Fibroblast of the aortic adventitia (primary cell): Measurements from ENCODE around the gene FERMT1. TPM values are rescaled to one million over a fixed set of nuclear protein-coding genes. Genes with fewer than 3 reads are reported as not detected.
A peak's percentile ranks its signal among the peaks of the same experiment; 100 is the strongest.
"Not testable (repeated sequence)": the region's sequence is repeated elsewhere in the genome, so short reads cannot be mapped to it uniquely, and the experiment has no call there.

Experiments used
- DNase-seq: peaks from one replicate; pipeline ENCODE4 v3.0.0-alpha.2; 2010; ENCODE audit warnings: low read depth
- H3K4me3 ChIP-seq: 2 replicates; pipeline ENCODE4 v1.5.1; 2011; ENCODE audit warnings: low read depth, mild to moderate bottlenecking, control low read depth, low read length, moderate library complexity
- total RNA-seq: library from RNA; depleted of rRNA; stranded (reverse); fragments of >200 nt; gene quantifications from 2 replicates; pipeline ENCODE4 v1.2.3, GENCODE V29; 2012; ENCODE audit warnings: low replicate concordance
- TF ChIP-seq, protein P1 (sequence below): IDR thresholded peaks from 2 replicates; pipeline ENCODE4 v1.5.1; 2011; ENCODE audit warnings: mild to moderate bottlenecking, low read length, control low read depth, inconsistent platforms; ENCODE audit not compliant: insufficient read depth

Gene FERMT1
- total RNA-seq, 1 donor = 8.8 TPM

DNA sequence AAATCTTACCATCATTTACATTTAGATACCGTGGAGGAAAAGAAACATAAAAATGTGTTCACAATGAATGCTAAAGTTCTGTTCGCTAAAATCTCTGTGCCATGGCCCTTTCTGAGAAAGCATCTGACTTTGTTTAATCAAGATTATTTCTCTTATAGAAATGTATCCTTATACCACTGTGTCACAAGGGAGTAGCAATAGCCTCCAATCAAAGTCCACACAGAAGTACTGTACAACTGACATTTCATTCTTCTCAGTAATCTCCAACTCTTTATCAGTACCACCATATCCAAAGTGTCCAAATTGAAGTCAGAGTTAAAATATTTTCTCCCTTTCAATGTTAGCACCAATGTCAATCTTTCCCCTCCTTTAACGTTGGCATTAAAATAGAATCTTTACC lies 6.1 kb downstream of the FERMT1 start:
- no peak for DNase-seq
- TF ChIP-seq, protein P1, sequence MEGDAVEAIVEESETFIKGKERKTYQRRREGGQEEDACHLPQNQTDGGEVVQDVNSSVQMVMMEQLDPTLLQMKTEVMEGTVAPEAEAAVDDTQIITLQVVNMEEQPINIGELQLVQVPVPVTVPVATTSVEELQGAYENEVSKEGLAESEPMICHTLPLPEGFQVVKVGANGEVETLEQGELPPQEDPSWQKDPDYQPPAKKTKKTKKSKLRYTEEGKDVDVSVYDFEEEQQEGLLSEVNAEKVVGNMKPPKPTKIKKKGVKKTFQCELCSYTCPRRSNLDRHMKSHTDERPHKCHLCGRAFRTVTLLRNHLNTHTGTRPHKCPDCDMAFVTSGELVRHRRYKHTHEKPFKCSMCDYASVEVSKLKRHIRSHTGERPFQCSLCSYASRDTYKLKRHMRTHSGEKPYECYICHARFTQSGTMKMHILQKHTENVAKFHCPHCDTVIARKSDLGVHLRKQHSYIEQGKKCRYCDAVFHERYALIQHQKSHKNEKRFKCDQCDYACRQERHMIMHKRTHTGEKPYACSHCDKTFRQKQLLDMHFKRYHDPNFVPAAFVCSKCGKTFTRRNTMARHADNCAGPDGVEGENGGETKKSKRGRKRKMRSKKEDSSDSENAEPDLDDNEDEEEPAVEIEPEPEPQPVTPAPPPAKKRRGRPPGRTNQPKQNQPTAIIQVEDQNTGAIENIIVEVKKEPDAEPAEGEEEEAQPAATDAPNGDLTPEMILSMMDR = no peak
- H3K4me3 ChIP-seq = no peak overlapping the region

DNA sequence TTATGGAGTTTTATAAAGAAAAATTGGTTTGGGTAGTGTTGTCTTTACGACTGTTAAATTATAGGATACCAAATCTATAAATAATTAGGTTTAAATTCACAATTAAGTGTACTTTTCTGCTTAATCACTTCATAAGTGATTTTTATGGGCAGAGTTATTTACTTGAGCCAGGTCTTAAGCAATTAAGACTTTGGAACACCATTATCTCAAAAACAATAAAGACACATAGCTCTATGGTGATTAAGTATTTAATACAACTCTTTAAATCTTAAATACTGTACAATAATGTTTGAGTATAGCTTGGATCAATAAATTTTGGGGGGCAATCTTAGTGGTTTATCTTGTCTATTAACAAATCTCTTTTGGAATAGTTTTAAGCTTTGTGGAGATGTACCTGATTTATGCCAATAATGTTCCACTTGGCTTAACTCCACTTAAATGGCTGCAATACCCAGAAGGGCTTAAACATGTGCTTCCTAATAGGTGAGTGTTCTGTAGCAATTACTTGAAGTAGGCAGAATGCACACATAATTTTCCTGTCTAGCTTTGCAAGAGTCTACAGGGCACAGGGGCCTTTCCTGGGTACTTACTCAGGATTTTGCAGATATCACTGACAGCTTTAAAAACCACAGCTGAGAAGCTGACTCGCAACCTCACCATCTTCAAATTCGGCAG lies 7.5 kb downstream of the FERMT1 start:
- DNase-seq = no peak
- no peak overlapping the region for H3K4me3 ChIP-seq
- TF ChIP-seq, protein P1 = no peak

DNA sequence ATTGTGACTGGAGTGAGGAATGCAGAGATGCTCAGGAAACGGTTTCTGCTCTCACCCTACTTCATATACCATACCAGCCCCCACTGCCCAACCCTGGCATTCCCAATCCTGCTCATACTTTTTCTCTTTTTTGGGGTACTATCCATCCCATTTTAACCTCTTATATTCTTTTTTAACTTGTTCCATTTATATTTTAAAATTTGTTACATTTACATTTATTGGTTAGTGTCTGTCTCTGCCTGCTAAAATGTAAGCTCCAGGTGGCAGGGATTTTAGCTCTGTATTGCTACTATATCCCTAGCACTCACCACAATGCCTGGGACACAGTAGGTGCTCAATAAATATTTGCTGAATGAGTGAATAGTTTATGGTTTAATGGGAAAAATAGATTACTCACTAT lies 8.1 kb downstream of the FERMT1 start:
- DNase-seq = no peak
- TF ChIP-seq, protein P1 = no peak
- no peak overlapping the region for H3K4me3 ChIP-seq

DNA sequence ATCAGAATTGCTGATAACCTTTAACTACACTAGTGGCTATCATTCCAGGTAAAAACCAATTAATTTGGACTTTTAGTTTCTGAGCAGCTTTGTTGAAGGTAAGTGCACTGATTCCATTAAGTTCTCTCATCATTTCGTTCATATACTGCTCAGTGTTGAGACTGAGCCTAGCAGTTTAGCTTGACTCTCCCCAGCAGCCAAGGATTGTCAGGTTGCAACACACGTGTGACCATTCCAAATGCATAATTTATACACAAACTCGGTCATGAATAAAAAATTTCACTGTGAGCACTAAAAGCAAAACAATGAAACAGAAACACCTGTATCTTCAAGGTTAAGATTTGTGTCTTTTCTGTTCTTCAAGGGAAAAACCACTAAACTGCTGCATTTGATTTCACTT lies 8.9 kb downstream of the FERMT1 start:
- H3K4me3 ChIP-seq = no peak overlapping the region
- DNase-seq = no peak
- TF ChIP-seq, protein P1 = no peak

DNA sequence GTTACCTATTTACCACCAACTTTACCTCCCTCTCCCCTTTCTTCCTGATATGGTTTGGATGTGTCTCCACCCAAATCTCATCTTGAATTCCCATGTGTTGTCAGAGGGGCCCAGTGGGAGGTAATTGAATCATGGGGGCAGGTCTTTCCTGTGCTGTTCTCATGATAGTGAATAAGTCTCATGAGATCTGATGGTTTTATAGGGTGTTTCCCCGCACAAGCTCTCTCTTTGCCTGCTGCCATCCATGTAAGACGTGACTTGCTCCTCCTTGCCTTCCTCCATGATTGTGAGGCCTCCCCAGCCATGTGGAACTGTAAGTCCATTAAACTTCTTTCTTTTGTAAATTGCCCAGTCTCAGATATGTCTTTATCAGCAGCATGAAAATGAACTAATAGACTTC lies 9.9 kb downstream of the FERMT1 start:
- H3K4me3 ChIP-seq, DNase-seq: not testable (repeated sequence)

DNA sequence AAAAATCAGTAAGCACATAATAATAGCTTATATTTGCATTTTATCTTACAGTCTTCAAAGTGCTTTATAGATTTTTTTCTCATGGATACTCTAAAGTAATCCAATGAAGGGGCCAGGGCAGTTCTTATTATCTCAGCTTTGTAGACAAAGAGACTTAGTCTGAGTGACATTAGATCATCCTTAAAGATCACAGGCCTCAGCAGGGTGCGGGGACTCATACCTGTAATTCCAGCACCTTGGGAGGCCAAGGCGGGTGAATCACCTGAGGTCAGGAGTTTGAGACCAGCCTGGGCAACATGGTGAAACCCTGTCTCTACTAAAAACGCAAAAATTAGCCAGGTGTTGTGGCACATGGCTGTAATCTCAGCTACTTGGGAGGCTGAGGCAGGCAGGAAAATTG lies 14.5 kb downstream of the FERMT1 start:
- no peak for DNase-seq
- TF ChIP-seq, protein P1 = no peak
- H3K4me3 ChIP-seq = no peak overlapping the region

DNA sequence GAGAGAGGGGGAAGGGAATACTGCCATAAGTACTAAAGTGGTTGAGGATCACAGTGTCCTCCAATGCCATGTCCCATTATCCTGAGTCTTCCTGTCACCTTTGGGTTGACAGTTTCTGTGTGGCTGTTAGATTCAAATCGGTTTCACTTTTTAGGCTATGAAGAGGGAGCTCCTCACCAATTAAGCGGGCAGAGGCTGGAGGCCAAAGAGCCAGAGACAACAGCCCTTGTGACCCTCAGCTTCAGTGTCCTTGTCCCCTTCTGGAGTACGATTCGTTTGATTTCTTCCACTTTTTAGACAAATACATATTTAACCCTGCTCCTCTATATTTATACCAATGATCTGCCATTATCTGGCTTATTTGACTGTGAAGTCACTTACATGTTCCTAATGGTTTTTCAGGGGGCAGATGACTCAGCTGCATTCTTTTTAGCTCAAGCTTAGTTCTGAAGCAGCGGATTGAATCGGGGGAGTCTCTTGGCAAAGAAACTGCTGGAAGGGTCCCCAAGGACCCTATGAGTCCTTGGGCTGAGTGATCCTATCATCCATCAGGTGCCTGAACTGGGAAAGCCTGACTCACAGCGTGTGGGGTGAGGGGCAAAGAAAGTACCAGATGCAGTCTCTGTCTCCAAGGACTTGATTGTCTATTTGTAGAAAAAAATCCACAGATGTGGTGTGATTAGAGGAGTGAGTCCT lies 18.2 kb downstream of the FERMT1 start:
- H3K4me3 ChIP-seq = no peak overlapping the region
- TF ChIP-seq, protein P1 = no peak
- peak; percentile 73 for DNase-seq
